Endodermal cell (in vitro differentiated cells): ENCODE data around the gene SYTL5. TPM values are rescaled to one million over a fixed set of nuclear protein-coding genes. Genes with fewer than 3 reads are reported as not detected.

Experiments used
- DNase-seq: peaks from one replicate; pipeline ENCODE4 v3.0.0-alpha.2; 2017
- H3K27ac ChIP-seq: 2 replicates; pipeline ENCODE4 v1.5.1; 2013; ENCODE audit warnings: mild to moderate bottlenecking, low read depth, low read length, moderate library complexity
- H3K27me3 ChIP-seq: 2 replicates; pipeline ENCODE4 v1.6.1; 2013; ENCODE audit warnings: mild to moderate bottlenecking, low read length, moderate library complexity; ENCODE audit not compliant: insufficient read depth, control insufficient read depth, poor library complexity, severe bottlenecking
- H3K36me3 ChIP-seq: 2 replicates; pipeline ENCODE4 v1.7.0; 2013; ENCODE audit warnings: mild to moderate bottlenecking, low read length, moderate library complexity; ENCODE audit not compliant: control insufficient read depth, insufficient read depth
- H3K4me1 ChIP-seq: one replicate; pipeline ENCODE4 v1.7.0; 2013; ENCODE audit warnings: low read length; ENCODE audit not compliant: control insufficient read depth, insufficient read depth
- H3K4me3 ChIP-seq: 2 replicates; pipeline ENCODE4 v1.5.1; 2013; ENCODE audit warnings: mild to moderate bottlenecking, low read length, moderate library complexity
- H3K9ac ChIP-seq: 2 replicates; pipeline ENCODE4 v1.6.1; 2013; ENCODE audit warnings: mild to moderate bottlenecking, low read length, moderate library complexity; ENCODE audit not compliant: poor library complexity, severe bottlenecking; ENCODE audit errors: extremely low read depth
- H3K9me3 ChIP-seq: 2 replicates; pipeline ENCODE4 v1.6.1; 2013; ENCODE audit warnings: mild to moderate bottlenecking, low read length, moderate library complexity; ENCODE audit not compliant: control insufficient read depth
- H3K27ac Mint-ChIP-seq: 2 replicates; pipeline ENCODE4 v1.8.0; 2020; ENCODE audit warnings: mixed read lengths
- H3K27me3 Mint-ChIP-seq: 2 replicates; pipeline ENCODE4 v1.8.0; 2021; ENCODE audit warnings: mild to moderate bottlenecking, mixed read lengths; ENCODE audit not compliant: insufficient read depth
- H3K36me3 Mint-ChIP-seq: 2 replicates; pipeline ENCODE4 v1.8.0; 2020; ENCODE audit warnings: low read depth, mixed read lengths
- H3K4me1 Mint-ChIP-seq: 2 replicates; pipeline ENCODE4 v1.8.0; 2020; ENCODE audit warnings: mixed read lengths
- H3K4me3 Mint-ChIP-seq: 2 replicates; pipeline ENCODE4 v1.8.0; 2020; ENCODE audit warnings: mild to moderate bottlenecking, moderate library complexity, mixed read lengths
- H3K9me3 Mint-ChIP-seq: 2 replicates; pipeline ENCODE4 v1.8.0; 2020; ENCODE audit warnings: mild to moderate bottlenecking, mixed read lengths
- WGBS, 2 experiments: methylation state at CpG; one replicate each; pipeline versions ENCODE4 v1.1.5 to v1.1.7; 2013; ENCODE audit warnings: missing lambda C conversion rate in 2 of 2, mixed read lengths in 1 of 2; ENCODE audit not compliant: insufficient coverage in 1 of 2, insufficient read length in 1 of 2; 5-methylcytosine and 5-hydroxymethylcytosine counted together
- total RNA-seq, 2 donors: library from RNA; stranded (reverse); fragmentation: NEBNext Ultra II Directional in 1 of 2; extraction: Animal tissue kit (Norgen Biotek cat#: 25700) in 1 of 2; gene quantifications; 2 replicates in 1 of 2; 3 replicates in 1 of 2; pipeline ENCODE4 v1.2.1, GENCODE V29; 2021
- TF ChIP-seq, protein P1 (sequence below): fragments of 200-600 bp; sonication (generic); conservative IDR thresholded peaks from 2 replicates; pipeline ENCODE4 v1.5.0; 2021; ENCODE audit warnings: antibody characterized with exemption, mild to moderate bottlenecking

Gene SYTL5
- total RNA-seq, 2 donors from 2014 or later, result 8.1 to 8.6 TPM

DNA sequence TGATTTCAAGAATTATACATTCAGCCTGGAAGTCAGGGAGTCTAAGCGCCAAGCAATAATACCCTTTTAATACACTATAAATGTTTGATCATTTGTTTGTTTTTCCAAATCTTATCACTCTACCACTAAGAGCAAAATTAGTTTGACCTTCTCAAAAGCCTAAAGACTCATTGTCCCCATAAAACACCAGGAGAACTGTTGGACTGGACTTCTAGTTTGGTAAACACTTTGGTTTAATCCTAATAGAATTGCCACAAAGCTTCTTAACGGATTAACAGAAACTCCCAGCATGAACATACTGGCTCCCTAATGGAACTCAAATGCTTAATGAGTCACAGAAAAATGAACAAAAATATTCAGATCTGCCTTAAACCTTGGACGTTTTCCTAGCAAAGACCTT is 34.9 kb downstream of the SYTL5 start:
- no peaks in the 10 kb centered on the region for H3K9me3 ChIP-seq
- Mint-ChIP-seq H3K4me3 (no peak overlapping the region), H3K27me3 (peaks cover 6% of the 10 kb centered on the region), H3K9me3 (peaks cover 35% of the 10 kb centered on the region), H3K36me3 (no peaks in the 10 kb centered on the region), H3K27ac (no peak overlapping the region), H3K4me1 (peaks cover 21% of the 10 kb centered on the region)
- TF ChIP-seq, protein P1, sequence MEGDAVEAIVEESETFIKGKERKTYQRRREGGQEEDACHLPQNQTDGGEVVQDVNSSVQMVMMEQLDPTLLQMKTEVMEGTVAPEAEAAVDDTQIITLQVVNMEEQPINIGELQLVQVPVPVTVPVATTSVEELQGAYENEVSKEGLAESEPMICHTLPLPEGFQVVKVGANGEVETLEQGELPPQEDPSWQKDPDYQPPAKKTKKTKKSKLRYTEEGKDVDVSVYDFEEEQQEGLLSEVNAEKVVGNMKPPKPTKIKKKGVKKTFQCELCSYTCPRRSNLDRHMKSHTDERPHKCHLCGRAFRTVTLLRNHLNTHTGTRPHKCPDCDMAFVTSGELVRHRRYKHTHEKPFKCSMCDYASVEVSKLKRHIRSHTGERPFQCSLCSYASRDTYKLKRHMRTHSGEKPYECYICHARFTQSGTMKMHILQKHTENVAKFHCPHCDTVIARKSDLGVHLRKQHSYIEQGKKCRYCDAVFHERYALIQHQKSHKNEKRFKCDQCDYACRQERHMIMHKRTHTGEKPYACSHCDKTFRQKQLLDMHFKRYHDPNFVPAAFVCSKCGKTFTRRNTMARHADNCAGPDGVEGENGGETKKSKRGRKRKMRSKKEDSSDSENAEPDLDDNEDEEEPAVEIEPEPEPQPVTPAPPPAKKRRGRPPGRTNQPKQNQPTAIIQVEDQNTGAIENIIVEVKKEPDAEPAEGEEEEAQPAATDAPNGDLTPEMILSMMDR, result no peak
- H3K9ac ChIP-seq, result no peak overlapping the region
- WGBS, 2 experiments, result 73 to 100% methylated on average over 1 to 3 of the region's 3 CpGs
- H3K27me3 ChIP-seq, result no peaks in the 10 kb centered on the region
- H3K27ac ChIP-seq, result no peak overlapping the region
- H3K4me1 ChIP-seq, result no peaks in the 10 kb centered on the region
- DNase-seq, result no peak
- no peak overlapping the region for H3K4me3 ChIP-seq
- no peaks in the 10 kb centered on the region for H3K36me3 ChIP-seq

DNA sequence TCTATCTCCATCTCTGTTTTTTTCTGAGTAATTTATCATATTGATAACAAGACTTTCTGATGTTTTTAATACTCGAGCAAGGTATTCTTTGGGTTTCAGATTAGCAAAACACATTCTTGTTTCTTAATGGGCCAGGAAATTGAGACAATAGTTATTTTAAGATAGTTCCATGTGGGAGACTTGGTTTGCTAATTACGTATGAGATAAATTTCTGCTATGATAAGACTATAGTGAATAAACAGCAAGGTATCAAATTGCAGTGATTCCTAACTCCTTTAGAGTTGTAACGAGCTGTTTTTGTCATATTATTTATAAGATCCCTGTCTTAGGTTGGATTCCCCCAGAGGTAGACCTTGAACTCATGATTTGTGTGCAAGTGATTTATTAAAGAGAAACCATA is 38.3 kb downstream of the SYTL5 start:
- H3K9me3 Mint-ChIP-seq, result peaks cover 40% of the 10 kb centered on the region
- no peak overlapping the region for H3K27ac ChIP-seq
- H3K27me3 Mint-ChIP-seq, result no peaks in the 10 kb centered on the region
- no peak overlapping the region for H3K9ac ChIP-seq
- no peaks in the 10 kb centered on the region for H3K9me3 ChIP-seq
- H3K4me1 ChIP-seq, result no peaks in the 10 kb centered on the region
- H3K4me3 Mint-ChIP-seq, result no peak overlapping the region
- no peak for DNase-seq
- H3K4me1 Mint-ChIP-seq, result peaks cover 21% of the 10 kb centered on the region
- TF ChIP-seq, protein P1, result no peak
- no peaks in the 10 kb centered on the region for H3K36me3 ChIP-seq
- 46% methylated on average over 3 of the region's 3 CpGs; no CpG with 5 or more reads in 1 of the 2 experiments for WGBS, 2 experiments
- H3K27me3 ChIP-seq, result no peaks in the 10 kb centered on the region
- no peak overlapping the region for H3K4me3 ChIP-seq
- no peak overlapping the region for H3K27ac Mint-ChIP-seq
- no peaks in the 10 kb centered on the region for H3K36me3 Mint-ChIP-seq

DNA sequence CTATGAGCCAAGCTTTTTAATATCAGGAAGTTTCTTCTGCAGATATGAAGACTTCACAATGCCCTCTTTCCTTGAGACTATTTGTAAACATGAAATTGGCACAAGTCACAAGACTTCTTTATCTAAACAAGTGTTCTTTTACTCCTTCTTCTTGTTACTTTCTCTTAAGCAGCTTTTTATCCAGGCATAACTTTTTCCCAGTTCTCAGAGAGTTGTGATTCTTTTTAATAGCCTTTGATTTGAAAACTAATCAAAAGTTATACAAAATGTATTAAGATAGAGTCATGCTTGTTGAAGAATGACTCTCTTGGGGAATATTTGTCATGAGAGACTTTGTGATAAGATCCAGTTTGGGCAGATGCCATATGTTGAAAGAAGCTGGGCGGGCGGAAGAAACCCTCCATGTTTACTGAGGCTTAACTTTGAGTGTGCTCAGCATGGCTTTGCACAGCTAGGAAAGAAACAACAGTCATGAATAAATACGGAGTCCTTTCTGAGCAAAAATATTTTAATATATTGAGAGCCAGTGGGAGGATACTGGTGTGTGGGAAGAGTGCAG is 39.3 kb downstream of the SYTL5 start:
- H3K4me3 ChIP-seq, result no peak overlapping the region
- H3K4me1 ChIP-seq, result no peaks in the 10 kb centered on the region
- DNase-seq, result no peak
- Mint-ChIP-seq H3K9me3 (peaks cover 39% of the 10 kb centered on the region), H3K27ac (no peak overlapping the region), H3K36me3 (no peaks in the 10 kb centered on the region), H3K4me3 (no peak overlapping the region), H3K27me3 (no peaks in the 10 kb centered on the region), H3K4me1 (peaks cover 21% of the 10 kb centered on the region)
- H3K27ac ChIP-seq, result no peak overlapping the region
- H3K27me3 ChIP-seq, result no peaks in the 10 kb centered on the region
- no peaks in the 10 kb centered on the region for H3K36me3 ChIP-seq
- no peak overlapping the region for H3K9ac ChIP-seq
- WGBS, 2 experiments, result 80 to 95% methylated on average over 1 to 3 of the region's 3 CpGs
- no peaks in the 10 kb centered on the region for H3K9me3 ChIP-seq
- TF ChIP-seq, protein P1, result no peak
